GM23248 (cell line): ENCODE measurements around the gene SPATA16.

Experiments
- EZH2 ChIP-seq: fragments of 200-600 bp; sonication (generic); IDR thresholded peaks from 2 replicates; pipeline ENCODE4 v1.6.1; 2018; ENCODE audit warnings: antibody characterized with exemption, mild to moderate bottlenecking; ENCODE audit not compliant: insufficient read depth, poor library complexity, severe bottlenecking
- EZH2phosphoT487 ChIP-seq: fragments of 200-600 bp; sonication (generic); IDR thresholded peaks from 2 replicates; pipeline ENCODE4 v1.6.1; 2018; ENCODE audit warnings: antibody characterized with exemption, moderate library complexity, mild to moderate bottlenecking, low read depth; ENCODE audit not compliant: insufficient read depth

- no peak for TF ChIP-seq EZH2
- no peak for TF ChIP-seq EZH2phosphoT487
These were observed 43.8 kb downstream of the SPATA16 start for GRCh38 chr3:173096994-173097785.
